Hepatocyte (in vitro differentiated cells): Measurements from ENCODE around the gene MLH3. TPM values are rescaled to one million over a fixed set of nuclear protein-coding genes. Genes with fewer than 3 reads are reported as not detected.

Experiments used
- DNase-seq: peaks from one replicate; pipeline ENCODE4 v3.0.0-alpha.2; 2016; ENCODE audit warnings: low spot score
- H2AFZ ChIP-seq: fragments of 200-600 bp; sonication (generic); 2 replicates; pipeline ENCODE4 v1.6.0; 2016; ENCODE audit warnings: antibody characterized with exemption, mild to moderate bottlenecking
- H3K27ac ChIP-seq: fragments of 200-600 bp; sonication (generic); 2 replicates; pipeline ENCODE4 v1.5.1; 2016; ENCODE audit warnings: mild to moderate bottlenecking
- H3K27me3 ChIP-seq: fragments of 200-600 bp; sonication (generic); 2 replicates; pipeline ENCODE4 v1.6.1; 2016
- H3K36me3 ChIP-seq: fragments of 200-600 bp; sonication (generic); replicated peaks from 2 replicates; pipeline ENCODE4 v1.5.1; 2016; ENCODE audit warnings: low read depth; ENCODE audit not compliant: insufficient read depth
- H3K4me1 ChIP-seq: fragments of 200-600 bp; sonication (generic); 2 replicates; pipeline ENCODE4 v1.5.1; 2016; ENCODE audit warnings: mild to moderate bottlenecking, moderate library complexity; ENCODE audit not compliant: insufficient read depth
- H3K4me2 ChIP-seq: fragments of 200-600 bp; sonication (generic); 2 replicates; pipeline ENCODE4 v1.6.0; 2016
- H3K4me3 ChIP-seq: fragments of 200-600 bp; sonication (generic); 2 replicates; pipeline ENCODE4 v1.5.1; 2016; ENCODE audit warnings: mild to moderate bottlenecking
- H3K79me2 ChIP-seq: fragments of 200-600 bp; sonication (generic); 2 replicates; pipeline ENCODE4 v1.6.0; 2017; ENCODE audit warnings: mild to moderate bottlenecking
- H3K9me2 ChIP-seq: fragments of 200-600 bp; sonication (generic); replicated peaks from 2 replicates; pipeline ENCODE4 v1.6.0; 2017; ENCODE audit warnings: mild to moderate bottlenecking; ENCODE audit not compliant: insufficient read depth
- H3K9me3 ChIP-seq: fragments of 200-600 bp; sonication (generic); 2 replicates; pipeline ENCODE4 v1.5.1; 2016; ENCODE audit warnings: low read depth, mild to moderate bottlenecking
- H4K20me1 ChIP-seq: fragments of 200-600 bp; sonication (generic); 2 replicates; pipeline ENCODE4 v1.6.0; 2016; ENCODE audit warnings: mild to moderate bottlenecking; ENCODE audit not compliant: insufficient read depth, poor library complexity, severe bottlenecking
- EZH2 ChIP-seq: fragments of 200-600 bp; sonication (generic); IDR thresholded peaks from 2 replicates; pipeline ENCODE4 v1.6.1; 2016; ENCODE audit warnings: antibody characterized with exemption, mild to moderate bottlenecking, borderline replicate concordance
- EZH2phosphoT487 ChIP-seq: fragments of 200-600 bp; sonication (generic); IDR thresholded peaks from one replicate; pipeline ENCODE4 v1.6.1; 2018; ENCODE audit warnings: antibody characterized with exemption, mild to moderate bottlenecking, low read depth, moderate library complexity; ENCODE audit not compliant: unreplicated experiment, severe bottlenecking
- WGBS: methylation state at CpG from one replicate; pipeline ENCODE4 v1.1.6; 2016; ENCODE audit warnings: low lambda C conversion rate; ENCODE audit errors: missing lambda C conversion rate; 5-methylcytosine and 5-hydroxymethylcytosine counted together
- polyA plus RNA-seq: library from polyadenylated mRNA; unstranded; fragments of >200 nt; fragmentation: Nextera tagmentation; extraction: Ambion mirVana; gene quantifications from 2 replicates; pipeline ENCODE4 v1.2.1, GENCODE V29; 2016
- total RNA-seq: library from RNA; depleted of rRNA; stranded (reverse); fragments of >200 nt; gene quantifications from 2 replicates; pipeline ENCODE4 v1.2.3, GENCODE V29; 2014
- TF ChIP-seq, protein P1 (sequence below): fragments of 200-600 bp; sonication (generic); IDR thresholded peaks from 2 replicates; pipeline ENCODE4 v1.5.1; 2016; ENCODE audit warnings: antibody characterized with exemption, mild to moderate bottlenecking; ENCODE audit not compliant: poor library complexity

The MLH3 gene
- total and polyA plus RNA-seq, 2 experiments from 2014 or later, result 8.5 to 15.6 TPM

DNA sequence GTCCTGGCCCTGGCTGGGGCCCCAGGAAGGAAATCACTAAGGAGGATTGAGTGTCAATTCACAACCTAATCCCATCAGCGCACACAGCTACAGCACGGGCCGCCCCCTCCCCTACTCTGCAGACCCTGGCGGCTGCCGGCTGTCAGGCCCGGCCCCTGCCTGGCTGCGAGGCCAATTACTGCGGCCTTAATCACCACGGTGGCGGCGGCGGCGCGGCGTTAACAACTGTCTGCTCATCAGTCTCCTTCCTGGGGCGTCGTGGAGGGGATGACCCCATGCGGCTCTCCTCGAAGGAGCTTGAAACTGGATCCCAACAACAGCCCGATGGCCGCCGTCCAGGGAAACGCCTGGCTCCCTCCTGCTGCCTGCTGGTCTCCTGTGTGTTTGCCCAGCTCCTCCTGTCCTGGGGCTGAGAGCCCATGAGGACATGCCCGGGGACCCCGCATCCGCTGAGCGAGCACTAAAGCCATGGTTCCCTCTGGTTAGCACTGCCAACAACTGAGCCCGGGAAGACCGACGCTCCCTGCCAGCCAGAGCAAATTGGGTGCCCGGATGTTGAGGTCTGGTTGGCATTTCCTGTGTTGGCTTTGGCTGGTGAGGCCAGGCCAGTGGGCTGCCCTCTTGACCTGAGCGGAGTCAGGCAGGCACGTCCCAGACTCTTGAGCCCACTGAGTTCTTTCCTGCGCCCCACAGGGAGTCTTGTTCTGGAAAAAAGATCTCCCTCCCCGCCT lies 70.4 kb downstream of the MLH3 start:
- Histone ChIP-seq H3K27ac (peak overlapping the region; percentile 77), H3K36me3 (no peaks in the 10 kb centered on the region), H3K4me3 (no peak overlapping the region), H4K20me1 (no peaks in the 10 kb centered on the region), H3K79me2 (no peaks in the 10 kb centered on the region), H3K27me3 (no peaks in the 10 kb centered on the region), H2AFZ (no peak overlapping the region), H3K4me1 (peaks cover 44% of the 10 kb centered on the region), H3K9me3 (no peaks in the 10 kb centered on the region), H3K9me2 (no peaks in the 10 kb centered on the region), H3K4me2 (no peak overlapping the region)
- TF ChIP-seq, protein P1, sequence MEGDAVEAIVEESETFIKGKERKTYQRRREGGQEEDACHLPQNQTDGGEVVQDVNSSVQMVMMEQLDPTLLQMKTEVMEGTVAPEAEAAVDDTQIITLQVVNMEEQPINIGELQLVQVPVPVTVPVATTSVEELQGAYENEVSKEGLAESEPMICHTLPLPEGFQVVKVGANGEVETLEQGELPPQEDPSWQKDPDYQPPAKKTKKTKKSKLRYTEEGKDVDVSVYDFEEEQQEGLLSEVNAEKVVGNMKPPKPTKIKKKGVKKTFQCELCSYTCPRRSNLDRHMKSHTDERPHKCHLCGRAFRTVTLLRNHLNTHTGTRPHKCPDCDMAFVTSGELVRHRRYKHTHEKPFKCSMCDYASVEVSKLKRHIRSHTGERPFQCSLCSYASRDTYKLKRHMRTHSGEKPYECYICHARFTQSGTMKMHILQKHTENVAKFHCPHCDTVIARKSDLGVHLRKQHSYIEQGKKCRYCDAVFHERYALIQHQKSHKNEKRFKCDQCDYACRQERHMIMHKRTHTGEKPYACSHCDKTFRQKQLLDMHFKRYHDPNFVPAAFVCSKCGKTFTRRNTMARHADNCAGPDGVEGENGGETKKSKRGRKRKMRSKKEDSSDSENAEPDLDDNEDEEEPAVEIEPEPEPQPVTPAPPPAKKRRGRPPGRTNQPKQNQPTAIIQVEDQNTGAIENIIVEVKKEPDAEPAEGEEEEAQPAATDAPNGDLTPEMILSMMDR, result no peak
- TF ChIP-seq EZH2phosphoT487 (no peak), EZH2 (no peak)
- WGBS, result 43% methylated on average over 31 of the region's 35 CpGs
- no peak for DNase-seq

DNA sequence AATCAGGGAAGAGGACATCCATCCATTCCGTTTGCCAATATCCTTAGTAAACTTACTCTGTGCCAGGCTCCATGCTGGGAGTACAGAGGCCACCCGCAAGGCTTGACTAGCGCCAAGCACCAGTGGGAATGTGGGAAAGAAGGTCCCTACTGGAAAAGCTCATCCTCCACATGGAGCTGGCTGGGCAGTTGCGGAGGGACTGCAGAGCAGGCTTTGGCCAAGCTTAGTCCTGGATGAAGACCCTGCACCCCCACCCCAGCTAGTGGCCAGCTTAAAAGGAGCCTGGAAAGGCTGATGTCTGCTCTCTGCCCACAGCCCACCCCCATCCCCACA lies 70.9 kb downstream of the MLH3 start:
- H3K4me2 ChIP-seq, result no peak overlapping the region
- no peaks in the 10 kb centered on the region for H4K20me1 ChIP-seq
- DNase-seq, result no peak
- no peaks in the 10 kb centered on the region for H3K79me2 ChIP-seq
- TF ChIP-seq, protein P1, result no peak
- TF ChIP-seq EZH2 (no peak), EZH2phosphoT487 (no peak)
- H3K9me2 ChIP-seq, result no peaks in the 10 kb centered on the region
- H3K27ac ChIP-seq, result peak overlapping the region; percentile 77
- H2AFZ ChIP-seq, result no peak overlapping the region
- WGBS, result 87% methylated on average over 4 of the region's 4 CpGs
- H3K9me3 ChIP-seq, result no peaks in the 10 kb centered on the region
- H3K4me3 ChIP-seq, result no peak overlapping the region
- no peaks in the 10 kb centered on the region for H3K36me3 ChIP-seq
- peaks cover 44% of the 10 kb centered on the region for H3K4me1 ChIP-seq
- no peaks in the 10 kb centered on the region for H3K27me3 ChIP-seq

DNA sequence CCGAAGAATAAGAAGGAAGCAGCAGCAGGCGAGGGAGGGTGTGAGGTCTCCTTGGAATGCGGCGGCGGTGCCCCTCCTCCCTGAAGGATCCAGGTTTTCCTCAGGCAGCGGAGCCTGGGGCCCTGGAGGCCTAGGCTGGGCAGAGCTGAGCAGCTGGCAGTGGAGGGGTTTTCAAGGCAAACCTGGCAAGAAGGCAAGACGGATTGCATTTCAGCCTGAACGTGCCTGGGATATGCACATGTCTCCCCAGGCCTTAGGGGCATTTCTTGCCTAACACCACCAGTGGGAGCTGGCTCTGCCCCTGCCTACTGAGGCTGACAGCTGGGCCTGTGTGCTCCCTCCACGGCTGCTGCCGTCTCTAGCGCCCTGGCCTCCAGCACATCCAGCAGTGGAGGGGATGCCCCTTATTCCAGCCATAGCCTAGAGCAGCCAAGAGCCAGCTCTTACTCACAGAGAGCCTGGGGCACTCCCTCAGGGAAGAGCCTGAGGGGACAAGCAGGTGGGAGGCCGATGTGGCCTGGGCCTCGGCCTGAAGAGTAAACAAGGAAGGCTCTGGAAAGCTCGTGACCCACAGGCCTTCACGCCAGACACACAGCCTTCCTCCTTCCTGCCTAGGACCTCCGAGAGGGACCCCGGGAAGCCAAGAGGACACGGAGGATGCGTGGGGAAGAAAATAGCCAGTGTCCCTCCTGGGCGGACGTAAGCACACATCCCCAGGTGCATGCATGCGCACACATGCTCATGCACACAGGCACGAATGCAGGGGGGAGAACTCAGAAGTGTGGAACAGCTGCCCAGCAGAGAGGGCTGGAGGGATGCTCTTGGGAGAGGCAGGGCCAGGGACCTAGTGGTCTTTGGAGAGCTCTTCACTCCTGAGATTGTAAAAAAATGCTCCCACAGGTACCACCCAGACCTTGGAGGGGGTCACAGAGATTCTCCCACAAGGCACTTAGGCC lies 71.5 kb downstream of the MLH3 start:
- H4K20me1 ChIP-seq, result no peaks in the 10 kb centered on the region
- H3K27ac ChIP-seq, result peak overlapping the region; percentile 77
- no peaks in the 10 kb centered on the region for H3K9me2 ChIP-seq
- H3K4me3 ChIP-seq, result no peak overlapping the region
- H2AFZ ChIP-seq, result no peak overlapping the region
- H3K36me3 ChIP-seq, result no peaks in the 10 kb centered on the region
- H3K27me3 ChIP-seq, result no peaks in the 10 kb centered on the region
- no peak overlapping the region for H3K4me2 ChIP-seq
- peaks cover 45% of the 10 kb centered on the region for H3K4me1 ChIP-seq
- no peaks in the 10 kb centered on the region for H3K9me3 ChIP-seq
- no peaks in the 10 kb centered on the region for H3K79me2 ChIP-seq
- DNase-seq, result peak; percentile 63
- TF ChIP-seq, protein P1, result peak; percentile 19
- no peak for TF ChIP-seq EZH2
- WGBS, result 62% methylated on average over 23 of the region's 23 CpGs
